HEK293 (cell line): Measurements from ENCODE around the gene PACRG.

Source experiments
- CTCF ChIA-PET: fragments of 350-600 bp; formaldehyde crosslinking; extraction: SDS; loops from one replicate; lab custom pipeline; 2021; ENCODE audit warnings: antibody characterized with exemption; lab: Yijun Ruan, JAX
- POLR2A ChIA-PET: fragments of 300-600 bp; formaldehyde crosslinking; extraction: SDS; loops from one replicate; lab custom pipeline; 2020; ENCODE audit warnings: antibody characterized with exemption, inconsistent platforms; lab: Yijun Ruan, JAX
- H3K27ac ChIP-seq: fragments of 200-500 bp; sonication (Bioruptor generic); 2 replicates; pipeline ENCODE4 v1.5.1; 2014; ENCODE audit warnings: low read depth, low read length, control low read depth, inconsistent platforms; ENCODE audit errors: extremely low read depth
- H3K36me3 ChIP-seq, 2 experiments: fragments of 200-500 bp in 1 of 2; sonication (Bioruptor generic) in 1 of 2; 1 replicate in 1 of 2; 2 replicates in 1 of 2; pipeline ENCODE4 v1.5.1; 2014 to 2017; ENCODE audit warnings: inconsistent platforms in 2 of 2, low read length in 2 of 2; ENCODE audit not compliant: control insufficient read depth in 2 of 2, insufficient read depth in 1 of 2
- H3K4me1 ChIP-seq: fragments of 200-500 bp; sonication (Bioruptor generic); 2 replicates; pipeline ENCODE4 v1.5.1; 2014; ENCODE audit warnings: mild to moderate bottlenecking, low read length, inconsistent platforms; ENCODE audit not compliant: control insufficient read depth, insufficient read depth
- H3K4me3 ChIP-seq: 2 replicates; pipeline ENCODE4 v1.5.1; 2011; ENCODE audit warnings: low read depth, mild to moderate bottlenecking, control low read depth, low read length, moderate library complexity
- H3K9me3 ChIP-seq: fragments of 200-500 bp; sonication (Bioruptor generic); 2 replicates; pipeline ENCODE4 v1.5.1; 2014; ENCODE audit warnings: low read depth, low read length, inconsistent platforms; ENCODE audit not compliant: control insufficient read depth, insufficient read depth
- CTCF ChIP-seq: fragments of 450-650 bp; formaldehyde crosslinking; IDR thresholded peaks from 2 replicates; pipeline ENCODE4 v1.5.1; 2016; ENCODE audit warnings: missing biosample characterization, missing genetic modification characterization
- EGR2 ChIP-seq: fragments of 450-650 bp; formaldehyde crosslinking; IDR thresholded peaks from 2 replicates; pipeline ENCODE4 v1.5.1; 2016; ENCODE audit warnings: low read depth, missing biosample characterization, missing genetic modification characterization
- HOXD13 ChIP-seq: sonication (generic); formaldehyde crosslinking; IDR thresholded peaks from 2 replicates; pipeline ENCODE4 v1.8.0; 2022; ENCODE audit warnings: missing genetic modification reagents, borderline replicate concordance
- IKZF3 ChIP-seq: fragments of 450-650 bp; IDR thresholded peaks from 2 replicates; pipeline ENCODE4 v1.5.0; 2018; ENCODE audit warnings: missing biosample characterization, mild to moderate bottlenecking, missing genetic modification characterization, moderate library complexity
- KLF16 ChIP-seq: fragments of 450-650 bp; formaldehyde crosslinking; IDR thresholded peaks from 2 replicates; pipeline ENCODE4 v1.5.1; 2017; ENCODE audit warnings: missing biosample characterization, missing genetic modification characterization
- MYNN ChIP-seq: fragments of 450-650 bp; formaldehyde crosslinking; IDR thresholded peaks from 2 replicates; pipeline ENCODE4 v1.5.1; 2016; ENCODE audit warnings: missing biosample characterization, missing genetic modification characterization, borderline replicate concordance
- OVOL3 ChIP-seq: fragments of 450-650 bp; formaldehyde crosslinking; IDR thresholded peaks from 2 replicates; pipeline ENCODE4 v1.5.1; 2016; ENCODE audit warnings: missing biosample characterization, missing genetic modification characterization
- PRDM1 ChIP-seq: fragments of 450-650 bp; formaldehyde crosslinking; IDR thresholded peaks from 2 replicates; pipeline ENCODE4; 2016; ENCODE audit warnings: missing biosample characterization, missing genetic modification characterization
- TCF7L2 ChIP-seq: IDR thresholded peaks from 2 replicates; pipeline ENCODE4 v1.6.1; 2011; ENCODE audit warnings: low read depth, mild to moderate bottlenecking, inconsistent platforms, low read length, moderate library complexity, borderline replicate concordance
- YY1 ChIP-seq: fragments of 450-650 bp; formaldehyde crosslinking; IDR thresholded peaks from 2 replicates; pipeline ENCODE4 v1.5.1; 2018; ENCODE audit warnings: missing biosample characterization, missing genetic modification characterization
- ZBTB17 ChIP-seq: fragments of 450-650 bp; formaldehyde crosslinking; IDR thresholded peaks from 2 replicates; pipeline ENCODE4 v1.5.1; 2016; ENCODE audit warnings: missing biosample characterization, missing genetic modification characterization
- ZBTB20 ChIP-seq: fragments of 450-650 bp; formaldehyde crosslinking; IDR thresholded peaks from 2 replicates; pipeline ENCODE4 v1.5.1; 2016; ENCODE audit warnings: missing biosample characterization, missing genetic modification characterization
- ZBTB8A ChIP-seq: fragments of 450-650 bp; formaldehyde crosslinking; IDR thresholded peaks from 2 replicates; pipeline ENCODE4 v1.5.1; 2016; ENCODE audit warnings: missing biosample characterization, missing genetic modification characterization
- ZNF112 ChIP-seq: fragments of 450-650 bp; formaldehyde crosslinking; IDR thresholded peaks from 2 replicates; pipeline ENCODE4 v1.5.0; 2017; ENCODE audit warnings: missing biosample characterization, missing genetic modification characterization
- ZNF114 ChIP-seq: fragments of 450-650 bp; formaldehyde crosslinking; IDR thresholded peaks from 2 replicates; pipeline ENCODE4 v1.5.0; 2017; ENCODE audit warnings: missing biosample characterization, missing genetic modification characterization
- ZNF121 ChIP-seq: fragments of 450-650 bp; formaldehyde crosslinking; IDR thresholded peaks from 2 replicates; pipeline ENCODE4 v1.5.1; 2016; ENCODE audit warnings: missing biosample characterization, missing genetic modification characterization
- ZNF133 ChIP-seq: fragments of 450-650 bp; formaldehyde crosslinking; IDR thresholded peaks from 2 replicates; pipeline ENCODE4 v1.5.1; 2016; ENCODE audit warnings: missing biosample characterization, missing genetic modification characterization
- ZNF155 ChIP-seq: fragments of 450-650 bp; formaldehyde crosslinking; IDR thresholded peaks from 2 replicates; pipeline ENCODE4 v1.5.1; 2016; ENCODE audit warnings: missing biosample characterization, missing genetic modification characterization
- ZNF157 ChIP-seq: fragments of 450-650 bp; formaldehyde crosslinking; IDR thresholded peaks from 2 replicates; pipeline ENCODE4 v1.5.1; 2016; ENCODE audit warnings: missing biosample characterization, missing genetic modification characterization
- ZNF223 ChIP-seq: fragments of 450-650 bp; formaldehyde crosslinking; IDR thresholded peaks from 2 replicates; pipeline ENCODE4 v1.5.1; 2016; ENCODE audit warnings: missing biosample characterization, missing genetic modification characterization
- ZNF280D ChIP-seq: fragments of 450-650 bp; formaldehyde crosslinking; IDR thresholded peaks from 2 replicates; pipeline ENCODE4 v1.5.1; 2016; ENCODE audit warnings: missing biosample characterization, missing genetic modification characterization
- ZNF292 ChIP-seq: fragments of 450-650 bp; formaldehyde crosslinking; IDR thresholded peaks from 2 replicates; pipeline ENCODE4 v1.5.1; 2016; ENCODE audit warnings: low read depth, missing biosample characterization, missing genetic modification characterization, borderline replicate concordance
- ZNF48 ChIP-seq: fragments of 450-650 bp; formaldehyde crosslinking; IDR thresholded peaks from 2 replicates; pipeline ENCODE4 v1.5.1; 2016; ENCODE audit warnings: missing biosample characterization, missing genetic modification characterization
- ZNF544 ChIP-seq: fragments of 450-650 bp; formaldehyde crosslinking; IDR thresholded peaks from 2 replicates; pipeline ENCODE4 v1.5.0; 2017; ENCODE audit warnings: missing biosample characterization, missing genetic modification characterization
- ZNF561 ChIP-seq: fragments of 450-650 bp; IDR thresholded peaks from 2 replicates; pipeline ENCODE4 v1.5.1; 2018; ENCODE audit warnings: missing biosample characterization, missing genetic modification characterization, borderline replicate concordance
- ZNF585B ChIP-seq: fragments of 450-650 bp; formaldehyde crosslinking; IDR thresholded peaks from 2 replicates; pipeline ENCODE4 v1.5.1; 2016; ENCODE audit warnings: missing biosample characterization, missing genetic modification characterization
- ZNF610 ChIP-seq: fragments of 450-650 bp; formaldehyde crosslinking; IDR thresholded peaks from 2 replicates; pipeline ENCODE4 v1.5.1; 2016; ENCODE audit warnings: missing biosample characterization, missing genetic modification characterization, borderline replicate concordance
- ZNF624 ChIP-seq: fragments of 450-650 bp; formaldehyde crosslinking; IDR thresholded peaks from 2 replicates; pipeline ENCODE4 v1.5.1; 2017; ENCODE audit warnings: missing biosample characterization, missing genetic modification characterization
- ZNF626 ChIP-seq: fragments of 450-650 bp; sonication (Bioruptor Pico); formaldehyde crosslinking; IDR thresholded peaks from 2 replicates; pipeline ENCODE4 v1.5.1; 2018; ENCODE audit warnings: missing biosample characterization, missing genetic modification characterization, inconsistent platforms
- ZNF645 ChIP-seq: fragments of 450-650 bp; formaldehyde crosslinking; IDR thresholded peaks from 2 replicates; pipeline ENCODE4; 2016; ENCODE audit warnings: missing biosample characterization, missing genetic modification characterization
- ZNF670 ChIP-seq: fragments of 450-650 bp; formaldehyde crosslinking; IDR thresholded peaks from 2 replicates; pipeline ENCODE4 v1.5.1; 2016; ENCODE audit warnings: missing biosample characterization, missing genetic modification characterization, low read depth
- ZNF707 ChIP-seq: fragments of 450-650 bp; formaldehyde crosslinking; IDR thresholded peaks from 2 replicates; pipeline ENCODE4 v1.5.1; 2016; ENCODE audit warnings: missing biosample characterization, missing genetic modification characterization
- ZNF776 ChIP-seq: fragments of 450-650 bp; formaldehyde crosslinking; IDR thresholded peaks from 2 replicates; pipeline ENCODE4 v1.5.0; 2017; ENCODE audit warnings: missing biosample characterization, missing genetic modification characterization, borderline replicate concordance

Gene PACRG

GRCh38 chr6:163008626-163009025 is 280.9 kb downstream of the PACRG start:
- H3K9me3 ChIP-seq = no peaks in the 10 kb centered on the region
- no peak overlapping the region for H3K27ac ChIP-seq
- no peaks in the 10 kb centered on the region for H3K4me1 ChIP-seq
- ChIA-PET POLR2A (no interaction called here), CTCF (no interaction called here)
- H3K4me3 ChIP-seq = no peak overlapping the region
- H3K36me3 ChIP-seq = no peaks in the 10 kb centered on the region
- TF ChIP-seq ZNF280D = no peak
- no peak for TF ChIP-seq ZNF626 (tag by site-specific recombination)
- TF ChIP-seq PRDM1 (tag by site-specific recombination) = no peak
- no peak for TF ChIP-seq ZNF121 (tag by site-specific recombination)
- TF ChIP-seq ZNF112 = no peak
- no peak for TF ChIP-seq ZNF645 (tag by site-specific recombination)
- no peak for TF ChIP-seq ZBTB17 (tag by site-specific recombination)
- TF ChIP-seq ZNF292 (tag by site-specific recombination) = no peak
- no peak for TF ChIP-seq ZNF561 (tag by site-specific recombination)
- no peak for TF ChIP-seq ZBTB8A
- TF ChIP-seq ZNF544 (tag by site-specific recombination) = no peak
- no peak for TF ChIP-seq OVOL3 (tag by site-specific recombination)
- no peak for TF ChIP-seq ZNF133 (tag by site-specific recombination)
- no peak for TF ChIP-seq TCF7L2

GRCh38 chr6:163010145-163010544 is 282.4 kb downstream of the PACRG start:
- POLR2A ChIA-PET = no interaction called here
- no peaks in the 10 kb centered on the region for H3K36me3 ChIP-seq
- no peak overlapping the region for H3K4me3 ChIP-seq
- no peaks in the 10 kb centered on the region for H3K9me3 ChIP-seq
- H3K27ac ChIP-seq = no peak overlapping the region
- H3K4me1 ChIP-seq = no peaks in the 10 kb centered on the region
- CTCF ChIA-PET = interaction anchor here (0.6 kb wide), 1 partner anchor 150 kb away, joined by 4 read pairs; no protein-coding TSS in a partner anchor
- TF ChIP-seq ZNF155 (no peak), ZNF561 (tag by site-specific recombination) (peak; percentile 38; the same call in 1 of the 2 replicates), CTCF (tag by site-specific recombination) (no peak), ZNF121 (tag by site-specific recombination) (no peak), KLF16 (tag by site-specific recombination) (0 out of 2 replicates have a peak, but pooled peaks have one; percentile 20), ZNF114 (tag by site-specific recombination) (no peak), ZNF624 (tag by site-specific recombination) (no peak), ZNF585B (peak; percentile 24; the same call in 1 of the 2 replicates), ZBTB20 (tag by site-specific recombination) (no peak), ZNF610 (no peak), ZNF670 (tag by site-specific recombination) (no peak), ZBTB17 (tag by site-specific recombination) (no peak), EGR2 (tag by site-specific recombination) (peak; percentile 34; the same call in 1 of the 2 replicates), ZNF223 (no peak), ZNF48 (no peak), TCF7L2 (0 out of 2 replicates have a peak, but pooled peaks have one; percentile 53), ZNF707 (no peak), ZNF776 (no peak), ZNF157 (tag by site-specific recombination) (no peak), YY1 (no peak; the same call in 1 of the 2 replicates), IKZF3 (tag by site-specific recombination) (0 out of 2 replicates have a peak, but pooled peaks have one; percentile 12), HOXD13 (CRISPR knock-in tag) (no peak), ZBTB8A (no peak), MYNN (tag by site-specific recombination) (no peak)
